Measurements from ENCODE around the gene TPM4.

TPM4 gene

DNA sequence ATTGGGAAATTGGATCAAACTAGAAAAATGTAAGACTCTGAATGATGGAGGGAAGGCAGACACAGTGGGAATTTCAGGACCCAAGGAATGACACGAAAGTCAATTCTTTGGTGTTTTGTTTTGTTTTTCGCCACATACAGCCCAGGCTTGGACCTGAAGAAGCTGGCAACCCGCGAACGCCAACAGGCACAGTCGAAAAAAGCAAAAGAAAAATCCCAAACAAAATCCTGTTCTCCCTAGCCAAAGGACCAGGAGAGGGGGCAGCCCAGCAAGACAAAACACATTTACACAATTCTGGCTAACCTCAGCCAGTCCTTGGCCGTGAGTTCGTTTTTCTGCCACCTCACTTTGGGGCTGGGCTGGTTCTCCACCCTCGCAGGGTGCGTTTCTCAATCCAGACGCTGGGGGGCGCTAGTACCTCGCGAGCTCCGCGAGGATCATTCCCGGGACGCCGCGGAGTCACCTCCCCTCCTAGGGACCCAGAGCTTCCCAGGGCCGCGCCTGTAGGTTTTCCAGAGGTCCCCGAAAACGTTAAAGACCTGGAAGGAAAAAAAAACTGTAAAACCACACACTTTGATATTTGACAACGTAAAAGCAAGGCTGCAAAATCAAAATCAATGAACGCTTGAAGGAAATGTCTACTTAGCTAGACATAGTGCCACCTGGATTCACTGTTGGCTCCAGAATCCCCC lies 34.9 kb upstream of the TPM4 start:
- TF ChIP-seq, protein P1, sequence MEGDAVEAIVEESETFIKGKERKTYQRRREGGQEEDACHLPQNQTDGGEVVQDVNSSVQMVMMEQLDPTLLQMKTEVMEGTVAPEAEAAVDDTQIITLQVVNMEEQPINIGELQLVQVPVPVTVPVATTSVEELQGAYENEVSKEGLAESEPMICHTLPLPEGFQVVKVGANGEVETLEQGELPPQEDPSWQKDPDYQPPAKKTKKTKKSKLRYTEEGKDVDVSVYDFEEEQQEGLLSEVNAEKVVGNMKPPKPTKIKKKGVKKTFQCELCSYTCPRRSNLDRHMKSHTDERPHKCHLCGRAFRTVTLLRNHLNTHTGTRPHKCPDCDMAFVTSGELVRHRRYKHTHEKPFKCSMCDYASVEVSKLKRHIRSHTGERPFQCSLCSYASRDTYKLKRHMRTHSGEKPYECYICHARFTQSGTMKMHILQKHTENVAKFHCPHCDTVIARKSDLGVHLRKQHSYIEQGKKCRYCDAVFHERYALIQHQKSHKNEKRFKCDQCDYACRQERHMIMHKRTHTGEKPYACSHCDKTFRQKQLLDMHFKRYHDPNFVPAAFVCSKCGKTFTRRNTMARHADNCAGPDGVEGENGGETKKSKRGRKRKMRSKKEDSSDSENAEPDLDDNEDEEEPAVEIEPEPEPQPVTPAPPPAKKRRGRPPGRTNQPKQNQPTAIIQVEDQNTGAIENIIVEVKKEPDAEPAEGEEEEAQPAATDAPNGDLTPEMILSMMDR (IDR thresholded peaks at IDR 0.05; ENCODE audit: control insufficient read depth, extremely low read depth, insufficient read depth): peak; percentile 95
- H3K4me3 ChIP-seq (ENCODE audit: low read depth, low read length): no peak overlapping the region
- DNase-seq (ENCODE audit: low read depth): no peak

DNA sequence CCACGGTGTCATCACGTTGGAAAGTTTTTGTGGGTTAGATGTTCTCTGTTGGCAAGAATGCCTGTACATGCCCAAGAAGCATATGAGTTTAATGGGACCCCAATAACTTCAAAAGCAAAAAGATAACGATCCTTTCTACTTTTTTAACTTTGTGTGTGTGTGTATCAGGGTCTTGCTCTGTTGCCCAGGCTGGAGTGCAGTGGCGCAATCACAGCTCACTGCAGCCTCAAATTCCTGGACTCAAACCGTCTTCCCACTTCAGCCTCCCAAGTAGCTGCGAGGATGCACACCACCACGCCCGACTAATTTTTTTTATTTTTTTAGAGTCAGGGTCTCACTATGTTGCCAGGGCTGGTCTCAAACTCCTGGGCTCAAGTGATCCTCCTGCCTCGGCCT lies 34.3 kb upstream of the TPM4 start:
- no peak for DNase-seq (ENCODE audit: low read depth)
- H3K4me3 ChIP-seq (ENCODE audit: low read depth, low read length): no peak overlapping the region
- TF ChIP-seq, protein P1 (IDR thresholded peaks at IDR 0.05; ENCODE audit: control insufficient read depth, extremely low read depth, insufficient read depth): no peak

DNA sequence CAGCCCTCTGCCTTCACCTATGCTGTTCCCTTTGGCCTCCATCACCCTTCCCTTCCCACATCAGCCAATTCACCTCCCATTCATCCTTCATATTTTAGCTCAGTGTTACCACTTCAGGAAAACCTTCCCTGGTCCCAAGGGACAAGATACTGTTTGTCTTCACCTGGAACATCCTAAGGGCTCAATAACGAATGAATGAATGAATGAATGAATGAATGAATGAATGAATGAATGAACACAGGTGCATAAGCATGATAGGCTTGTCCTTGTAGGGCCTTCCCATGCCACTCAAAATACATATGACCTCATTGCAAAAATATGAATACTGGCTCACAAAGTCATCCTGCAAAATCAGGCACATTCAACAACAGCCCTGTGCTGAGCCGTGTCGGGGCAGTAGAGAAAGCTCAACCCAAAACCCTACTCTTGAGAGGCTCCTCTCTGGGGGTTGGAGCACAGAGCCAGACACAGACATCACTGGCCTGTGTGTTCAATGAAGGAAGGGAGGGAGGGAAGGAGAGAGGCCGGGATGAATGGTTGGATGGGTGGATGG lies 33.7 kb upstream of the TPM4 start:
- H3K4me3 ChIP-seq (ENCODE audit: low read depth, low read length): no peak overlapping the region
- DNase-seq (ENCODE audit: low read depth): no peak
- TF ChIP-seq, protein P1 (IDR thresholded peaks at IDR 0.05; ENCODE audit: control insufficient read depth, extremely low read depth, insufficient read depth): no peak

DNA sequence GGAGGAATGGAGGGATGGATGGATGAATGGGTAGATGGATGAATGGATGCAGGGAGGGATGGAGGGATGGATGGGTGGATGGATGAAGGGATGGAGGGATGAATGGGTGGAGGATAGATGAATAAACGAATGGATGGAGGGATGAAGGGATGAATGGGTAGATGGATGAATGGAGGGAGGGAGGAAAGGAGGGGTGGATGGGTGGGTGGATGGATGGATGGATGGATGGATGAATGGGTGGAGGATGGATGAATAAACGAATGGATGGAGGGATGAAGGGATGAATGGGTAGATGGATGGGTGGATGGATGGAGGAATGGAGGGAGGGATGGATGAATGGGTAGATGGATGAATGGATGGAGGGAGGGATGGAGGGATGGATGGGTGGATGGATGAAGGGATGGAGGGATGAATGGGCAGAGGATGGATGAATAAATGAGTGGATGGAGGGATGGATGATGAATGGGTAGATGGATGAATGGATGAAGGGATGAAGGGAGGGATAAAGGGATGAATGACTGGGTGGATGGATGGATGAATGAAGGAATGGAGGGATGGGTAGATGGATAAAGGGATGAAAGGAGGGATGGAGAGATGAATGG lies 33.0 kb upstream of the TPM4 start:
- TF ChIP-seq, protein P1 (IDR thresholded peaks at IDR 0.05; ENCODE audit: control insufficient read depth, extremely low read depth, insufficient read depth): no peak
- H3K4me3 ChIP-seq (ENCODE audit: low read depth, low read length): no peak overlapping the region
- no peak for DNase-seq (ENCODE audit: low read depth)

DNA sequence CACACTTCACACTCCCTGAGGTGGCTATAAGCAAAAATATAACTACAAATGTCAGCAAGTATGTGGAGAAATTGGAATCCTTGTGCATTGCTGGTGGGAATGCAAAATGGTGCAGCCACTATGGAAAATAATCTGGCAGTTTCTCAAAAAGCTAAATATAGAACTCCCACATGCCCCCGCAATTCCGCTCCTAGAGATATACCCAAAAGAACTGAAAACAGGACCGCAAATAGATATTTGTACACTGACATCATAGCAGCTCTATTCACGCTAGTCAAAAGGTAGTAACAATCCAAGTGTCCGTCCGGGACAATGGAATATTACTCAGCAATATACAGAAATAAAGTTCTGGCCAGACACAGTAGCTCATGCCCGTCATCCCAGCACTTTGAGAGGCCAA lies 31.5 kb upstream of the TPM4 start:
- no peak overlapping the region for H3K4me3 ChIP-seq (ENCODE audit: low read depth, low read length)
- TF ChIP-seq, protein P1 (IDR thresholded peaks at IDR 0.05; ENCODE audit: control insufficient read depth, extremely low read depth, insufficient read depth): no peak
- no peak for DNase-seq (ENCODE audit: low read depth)

DNA sequence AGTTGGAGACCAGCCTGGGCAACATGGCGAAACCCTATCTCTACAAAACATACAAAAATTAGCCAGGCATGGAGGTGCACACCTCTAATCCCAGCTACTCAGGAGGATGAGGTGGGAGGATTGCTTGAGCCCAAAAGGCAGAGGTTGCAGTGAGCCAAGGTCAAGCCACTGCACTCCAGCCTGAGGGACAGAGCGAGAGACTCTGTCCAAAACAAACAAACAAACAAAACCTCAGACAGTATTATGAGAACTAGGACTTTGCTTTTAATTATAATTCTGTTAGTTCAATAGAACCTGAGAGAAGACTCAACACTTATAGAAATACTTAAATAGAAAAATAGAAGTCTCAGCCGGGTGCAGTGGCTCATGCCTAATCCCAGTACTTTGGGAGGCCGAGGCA lies 31.1 kb upstream of the TPM4 start:
- no peak overlapping the region for H3K4me3 ChIP-seq (ENCODE audit: low read depth, low read length)
- TF ChIP-seq, protein P1 (IDR thresholded peaks at IDR 0.05; ENCODE audit: control insufficient read depth, extremely low read depth, insufficient read depth): no peak

More for the DNA sequence above, 31.1 kb upstream of the TPM4 start:
- no peak for DNase-seq (ENCODE audit: low read depth)
